DMS79 (cell line): ENCODE measurements around the gene ARHGAP24.
"Not testable (repeated sequence)": the region's sequence is repeated elsewhere in the genome, so short reads cannot be mapped to it uniquely, and the experiment has no call there.

Experiments
- DNase-seq: peaks from one replicate; lab custom pipeline; 2025; lab: John Stamatoyannopoulos, UW

Gene ARHGAP24

GRCh38 chr4:85956293-85956945, 481.5 kb downstream of the ARHGAP24 start:
- DNase-seq, result no peak

- DNase-seq, result no peak
Observed at GRCh38 chr4:85961887-85962286, 486.9 kb downstream of the ARHGAP24 start.

GRCh38 chr4:85963231-85963630, 488.3 kb downstream of the ARHGAP24 start:
- no peak for DNase-seq

- no peak for DNase-seq
Observed at GRCh38 chr4:85964298-85964697, 489.3 kb downstream of the ARHGAP24 start.

GRCh38 chr4:85965017-85965416, 490.1 kb downstream of the ARHGAP24 start:
- DNase-seq, result not testable (repeated sequence)

- no peak for DNase-seq
Observed at GRCh38 chr4:85965529-85965928, 490.6 kb downstream of the ARHGAP24 start.

- no peak for DNase-seq
Observed at GRCh38 chr4:85966373-85966772, 491.4 kb downstream of the ARHGAP24 start.

- no peak for DNase-seq
Observed at GRCh38 chr4:85967872-85968271, 492.9 kb downstream of the ARHGAP24 start.

GRCh38 chr4:85968945-85969819, 494.2 kb downstream of the ARHGAP24 start:
- peak; percentile 3 for DNase-seq

GRCh38 chr4:85970535-85970934, 495.6 kb downstream of the ARHGAP24 start:
- no peak for DNase-seq

- DNase-seq, result no peak
Observed at GRCh38 chr4:85979276-85979675, 504.3 kb downstream of the ARHGAP24 start.

- no peak for DNase-seq
Observed at GRCh38 chr4:85986266-85986665, 511.3 kb downstream of the ARHGAP24 start.

- DNase-seq, result no peak
Observed at GRCh38 chr4:85993641-85994040, 518.7 kb downstream of the ARHGAP24 start.

GRCh38 chr4:85994576-85994975, 519.6 kb downstream of the ARHGAP24 start:
- DNase-seq, result no peak

GRCh38 chr4:85995361-85995760, 520.4 kb downstream of the ARHGAP24 start:
- DNase-seq, result no peak

- DNase-seq, result no peak
Observed at GRCh38 chr4:86001591-86001990, 526.6 kb downstream of the ARHGAP24 start.

GRCh38 chr4:86004030-86004429, 529.1 kb downstream of the ARHGAP24 start:
- no peak for DNase-seq

GRCh38 chr4:86006057-86006456, 531.1 kb downstream of the ARHGAP24 start:
- DNase-seq, result peak; percentile 26

GRCh38 chr4:86007042-86007441, 532.1 kb downstream of the ARHGAP24 start:
- no peak for DNase-seq

- no peak for DNase-seq
Observed at GRCh38 chr4:86011117-86011516, 536.2 kb downstream of the ARHGAP24 start.

- DNase-seq, result no peak
Observed at GRCh38 chr4:86013621-86014020, 538.7 kb downstream of the ARHGAP24 start.

GRCh38 chr4:86014599-86014998, 539.6 kb downstream of the ARHGAP24 start:
- no peak for DNase-seq
